NCI-H460 (cell line): ENCODE results near the gene ONECUT1. TPM values are rescaled to one million over a fixed set of nuclear protein-coding genes. Genes with fewer than 3 reads are reported as not detected.

Source experiments
- DNase-seq: peaks from one replicate; pipeline ENCODE4 v3.0.0-alpha.2; 2016; ENCODE audit warnings: low read depth; ENCODE audit errors: extremely low read depth
- total RNA-seq: library from RNA; depleted of rRNA; stranded (reverse); fragments of >200 nt; shearing (Covaris generic); gene quantifications from 2 replicates; pipeline ENCODE4 v1.2.3, GENCODE V29; 2014

Gene ONECUT1
- total RNA-seq, 1 experiment from 2014 or later, result 1.1 TPM

- no peak for DNase-seq
Observed at GRCh38 chr15:52734329-52734728, 55.8 kb downstream of the ONECUT1 start.

GRCh38 chr15:52733696-52734255, 56.4 kb downstream of the ONECUT1 start:
- DNase-seq, result no peak

- no peak for DNase-seq
Observed at GRCh38 chr15:52733088-52733487, 57.0 kb downstream of the ONECUT1 start.

GRCh38 chr15:52732551-52732950, 57.6 kb downstream of the ONECUT1 start:
- DNase-seq, result no peak

GRCh38 chr15:52731732-52732470, 58.2 kb downstream of the ONECUT1 start:
- DNase-seq, result no peak

GRCh38 chr15:52731004-52731403, 59.1 kb downstream of the ONECUT1 start:
- no peak for DNase-seq

- DNase-seq, result no peak
Observed at GRCh38 chr15:52730594-52730993, 59.5 kb downstream of the ONECUT1 start.

GRCh38 chr15:52730173-52730572, 60.0 kb downstream of the ONECUT1 start:
- no peak for DNase-seq

GRCh38 chr15:52728899-52729298, 61.2 kb downstream of the ONECUT1 start:
- DNase-seq, result no peak

- no peak for DNase-seq
Observed at GRCh38 chr15:52727815-52728214, 62.3 kb downstream of the ONECUT1 start.

- no peak for DNase-seq
Observed at GRCh38 chr15:52726195-52726594, 63.9 kb downstream of the ONECUT1 start.

- DNase-seq, result no peak
Observed at GRCh38 chr15:52718551-52718950, 71.6 kb downstream of the ONECUT1 start.

- no peak for DNase-seq
Observed at GRCh38 chr15:52717924-52718323, 72.2 kb downstream of the ONECUT1 start.

- DNase-seq, result no peak
Observed at GRCh38 chr15:52717481-52717880, 72.7 kb downstream of the ONECUT1 start.

- no peak for DNase-seq
Observed at GRCh38 chr15:52716536-52716935, 73.6 kb downstream of the ONECUT1 start.

- no peak for DNase-seq
Observed at GRCh38 chr15:52715411-52715810, 74.7 kb downstream of the ONECUT1 start.

- no peak for DNase-seq
Observed at GRCh38 chr15:52714968-52715367, 75.2 kb downstream of the ONECUT1 start.

- DNase-seq, result no peak
Observed at GRCh38 chr15:52710708-52711389, 79.3 kb downstream of the ONECUT1 start.

- no peak for DNase-seq
Observed at GRCh38 chr15:52710050-52710707, 80.0 kb downstream of the ONECUT1 start.

GRCh38 chr15:52709187-52709981, 80.8 kb downstream of the ONECUT1 start:
- no peak for DNase-seq
